IPS-18c (cell line): ENCODE measurements around the gene HSD17B1.
A peak's percentile ranks its signal among the peaks of the same experiment; 100 is the strongest.

ENCODE experiments used
- H3K4me3 ChIP-seq: 2 replicates; pipeline ENCODE4 v1.7.0; 2013; ENCODE audit warnings: low read depth, mild to moderate bottlenecking, low read length, moderate library complexity; ENCODE audit not compliant: insufficient read depth
- H3K9me3 ChIP-seq: one replicate; pipeline ENCODE4 v1.6.1; 2013; ENCODE audit warnings: mild to moderate bottlenecking, low read length, moderate library complexity; ENCODE audit not compliant: control insufficient read depth, insufficient read depth

HSD17B1 gene

GRCh38 chr17:42577140-42577531 lies 24.4 kb downstream of the HSD17B1 start:
- Histone ChIP-seq H3K4me3 (peak overlapping the region; percentile 98), H3K9me3 (no peaks in the 10 kb centered on the region)

GRCh38 chr17:42577532-42578281 lies 25.0 kb downstream of the HSD17B1 start, which contains the start of gene PSMC3IP:
Gene PSMC3IP, minus strand, starts transcription at chr17:42577729. Its CDS starts 43 bp downstream, at chr17:42577686.
- no peaks in the 10 kb centered on the region for H3K9me3 ChIP-seq
- peak within 1 kb of the TSS; percentile 98 for H3K4me3 ChIP-seq

- Histone ChIP-seq H3K4me3 (peak overlapping the region; percentile 98), H3K9me3 (no peaks in the 10 kb centered on the region)
Observed at GRCh38 chr17:42578282-42578869, 25.7 kb downstream of the HSD17B1 start.

GRCh38 chr17:42579794-42580551 lies 27.2 kb downstream of the HSD17B1 start:
- Histone ChIP-seq H3K9me3 (no peaks in the 10 kb centered on the region), H3K4me3 (no peak overlapping the region)

- Histone ChIP-seq H3K9me3 (no peaks in the 10 kb centered on the region), H3K4me3 (no peak overlapping the region)
Observed at GRCh38 chr17:42581744-42582270, 29.1 kb downstream of the HSD17B1 start.

GRCh38 chr17:42584880-42585279 lies 32.2 kb downstream of the HSD17B1 start:
- Histone ChIP-seq H3K4me3 (no peak overlapping the region), H3K9me3 (no peaks in the 10 kb centered on the region)

- Histone ChIP-seq H3K4me3 (no peak overlapping the region), H3K9me3 (no peaks in the 10 kb centered on the region)
Observed at GRCh38 chr17:42585353-42585752, 32.6 kb downstream of the HSD17B1 start.

- no peaks in the 10 kb centered on the region for H3K9me3 ChIP-seq
- H3K4me3 ChIP-seq: no peak overlapping the region
Observed at GRCh38 chr17:42586514-42587230, 33.9 kb downstream of the HSD17B1 start.

GRCh38 chr17:42590886-42591285 lies 38.2 kb downstream of the HSD17B1 start:
- Histone ChIP-seq H3K9me3 (no peaks in the 10 kb centered on the region), H3K4me3 (no peak overlapping the region)

GRCh38 chr17:42591411-42591810 lies 38.7 kb downstream of the HSD17B1 start:
- no peaks in the 10 kb centered on the region for H3K9me3 ChIP-seq
- H3K4me3 ChIP-seq: no peak overlapping the region

- no peak overlapping the region for H3K4me3 ChIP-seq
- H3K9me3 ChIP-seq: no peaks in the 10 kb centered on the region
Observed at GRCh38 chr17:42596386-42596785, 43.7 kb downstream of the HSD17B1 start.

- Histone ChIP-seq H3K9me3 (no peaks in the 10 kb centered on the region), H3K4me3 (no peak overlapping the region)
Observed at GRCh38 chr17:42598905-42599304, 46.2 kb downstream of the HSD17B1 start.

GRCh38 chr17:42603318-42603717 lies 50.6 kb downstream of the HSD17B1 start:
- H3K4me3 ChIP-seq: no peak overlapping the region
- H3K9me3 ChIP-seq: no peaks in the 10 kb centered on the region
